ENCODE results near the gene ATP13A4. TPM values are rescaled to one million over a fixed set of nuclear protein-coding genes. Genes with fewer than 3 reads are reported as not detected.

Gene ATP13A4
- total and polyA plus RNA-seq, 2 of the 8 experiments (the other 6 are each of a cell fraction or from before 2014, with no cell fraction given): 0.12 TPM; not detected in 1

DNA sequence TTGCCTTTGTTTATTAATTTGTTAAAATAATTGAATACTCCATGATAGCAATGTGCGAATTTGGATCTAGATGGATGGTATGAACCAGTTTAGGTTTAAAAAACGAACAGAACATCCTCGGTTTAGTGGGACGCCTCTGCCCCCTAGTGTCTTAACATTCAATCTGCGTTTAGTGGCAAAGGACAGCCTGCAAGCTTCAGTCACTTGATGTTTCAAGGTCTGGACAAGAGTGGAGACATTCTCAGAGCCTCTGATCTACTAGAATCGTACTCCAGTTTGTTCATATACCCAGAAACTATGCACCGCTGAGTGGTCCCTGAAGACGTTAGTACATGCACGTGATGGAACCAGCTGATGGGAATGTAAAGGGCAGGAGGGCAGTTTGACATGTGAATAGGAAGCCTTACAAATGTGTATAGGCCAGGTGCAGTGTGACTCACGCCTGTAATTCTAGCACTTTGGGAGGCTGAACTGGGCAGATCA lies 17.8 kb upstream of the ATP13A4 start (continued):
- TF ChIP-seq TAF7 (optimal IDR thresholded peaks at IDR 0.05; ENCODE audit: borderline replicate concordance, low read depth, low read length) (no peak), KDM1A (IDR thresholded peaks at IDR 0.05; ENCODE audit: borderline replicate concordance, low read length) (no peak), TEAD4 (IDR thresholded peaks at IDR 0.05; ENCODE audit: low read depth, low read length) (0 out of 2 replicates have a peak, but pooled peaks have one; percentile 2), CREB1 (IDR thresholded peaks at IDR 0.05) (no peak), POLR2AphosphoS5 (IDR thresholded peaks at IDR 0.05; ENCODE audit: low read depth, low read length) (no peak), JUN (IDR thresholded peaks at IDR 0.05; ENCODE audit: low read depth, low read length) (no peak)
